ENCODE data around the gene MOB3B.

The MOB3B gene

DNA sequence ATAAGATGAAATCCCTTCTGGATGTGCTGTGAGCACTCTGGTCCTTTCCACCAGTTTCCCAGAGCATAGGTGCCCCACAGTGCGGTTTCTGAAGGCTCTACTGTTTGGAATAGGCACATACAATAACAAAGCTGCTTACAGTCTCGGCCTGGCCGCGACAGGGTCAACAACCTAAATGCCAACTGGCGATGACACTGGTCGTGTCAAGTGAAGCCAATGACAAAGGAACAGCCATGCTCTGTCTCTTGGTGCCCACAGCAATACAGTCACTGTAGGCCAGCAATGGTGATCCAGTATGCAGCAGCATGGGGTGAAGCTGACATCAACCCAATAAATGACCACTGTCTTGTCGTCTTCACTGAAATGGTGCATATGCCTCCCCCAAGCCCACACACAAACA is 184.8 kb downstream of the MOB3B start:
- DNase-seq (ENCODE audit: low read depth in 2 of 3, low spot score in 2 of 3), result no peak

DNA sequence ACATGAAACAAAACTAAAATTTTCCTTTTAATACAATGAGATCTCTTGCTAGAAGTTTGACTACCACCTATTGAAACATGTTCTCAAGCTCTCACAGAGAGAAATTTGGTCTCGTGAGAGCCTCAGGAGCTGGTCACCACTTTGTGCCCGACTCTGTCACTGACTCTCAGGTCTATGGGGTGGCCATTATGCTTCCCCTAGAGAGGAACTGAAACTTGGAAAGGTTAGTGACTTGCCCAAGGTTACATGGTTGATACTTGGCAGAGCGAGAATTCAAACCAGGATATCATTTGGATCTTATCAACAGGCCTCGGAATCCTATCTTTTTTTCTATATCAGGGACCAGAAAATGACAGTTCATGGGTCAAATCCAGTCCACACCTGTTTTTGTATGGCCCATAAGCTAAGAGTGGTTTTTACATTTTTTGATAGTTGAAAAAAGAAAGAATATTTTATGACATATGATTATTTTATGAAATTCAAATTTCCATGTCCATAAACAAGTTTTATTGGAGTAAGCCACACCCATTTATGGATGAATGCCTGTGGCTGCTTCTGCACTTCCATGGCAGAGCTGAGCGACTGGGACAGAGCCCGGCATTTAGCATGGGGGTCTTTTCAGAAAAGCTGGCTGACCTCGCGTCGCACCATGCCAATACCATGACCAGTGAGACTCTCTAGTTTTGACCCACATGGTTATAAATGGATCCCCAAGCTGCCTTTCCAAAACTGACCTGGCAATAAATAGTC is 187.9 kb downstream of the MOB3B start:
- no peak for DNase-seq (ENCODE audit: low read depth in 2 of 3, low spot score in 2 of 3)

DNA sequence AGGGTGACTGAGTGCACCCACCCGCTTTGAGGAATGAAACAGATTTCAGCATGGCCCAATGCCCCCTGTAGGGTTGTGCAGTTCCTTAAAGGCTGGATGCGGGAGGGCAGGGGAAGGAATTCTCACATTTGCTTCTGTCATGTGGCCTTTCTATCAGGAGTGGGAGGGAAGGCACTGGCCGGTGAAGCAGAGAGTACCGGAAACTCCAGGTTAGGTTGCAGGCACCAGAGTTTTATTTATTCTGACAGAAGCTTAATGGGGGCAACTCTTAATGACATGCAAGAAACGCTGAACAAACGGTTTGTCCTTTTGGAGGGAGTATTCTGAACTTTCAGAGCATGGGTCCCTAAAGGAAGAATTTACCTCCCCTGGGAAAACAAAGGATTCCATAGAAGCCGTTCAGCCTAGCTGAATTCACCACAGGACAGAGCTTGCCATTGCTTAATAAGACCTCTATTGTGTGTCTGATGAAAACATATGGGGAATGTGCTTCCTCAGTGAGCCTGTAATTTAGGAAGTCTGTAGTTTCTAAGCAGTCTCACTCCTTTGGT is 188.6 kb downstream of the MOB3B start:
- no peak for DNase-seq (ENCODE audit: low read depth in 2 of 3, low spot score in 2 of 3)

DNA sequence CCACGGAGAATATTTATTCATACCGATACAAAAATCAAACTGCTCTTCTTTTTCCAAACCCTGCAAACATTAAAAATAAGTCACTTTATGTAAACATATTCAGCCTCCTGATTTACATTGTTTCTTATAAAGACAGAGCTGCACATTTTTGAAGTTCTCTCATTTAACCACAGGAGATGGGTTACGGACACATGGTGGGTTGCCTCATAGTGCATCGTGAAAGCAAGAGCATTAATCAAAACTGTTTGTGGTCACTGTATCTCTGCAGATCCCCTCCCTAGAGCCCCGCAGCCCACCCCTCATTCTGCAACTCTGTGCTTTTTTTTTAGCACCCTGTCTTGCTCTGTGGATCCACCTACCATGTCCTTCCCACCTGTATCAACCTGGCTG is 189.3 kb downstream of the MOB3B start:
- DNase-seq (ENCODE audit: low read depth in 2 of 3, low spot score in 2 of 3), result no peak

DNA sequence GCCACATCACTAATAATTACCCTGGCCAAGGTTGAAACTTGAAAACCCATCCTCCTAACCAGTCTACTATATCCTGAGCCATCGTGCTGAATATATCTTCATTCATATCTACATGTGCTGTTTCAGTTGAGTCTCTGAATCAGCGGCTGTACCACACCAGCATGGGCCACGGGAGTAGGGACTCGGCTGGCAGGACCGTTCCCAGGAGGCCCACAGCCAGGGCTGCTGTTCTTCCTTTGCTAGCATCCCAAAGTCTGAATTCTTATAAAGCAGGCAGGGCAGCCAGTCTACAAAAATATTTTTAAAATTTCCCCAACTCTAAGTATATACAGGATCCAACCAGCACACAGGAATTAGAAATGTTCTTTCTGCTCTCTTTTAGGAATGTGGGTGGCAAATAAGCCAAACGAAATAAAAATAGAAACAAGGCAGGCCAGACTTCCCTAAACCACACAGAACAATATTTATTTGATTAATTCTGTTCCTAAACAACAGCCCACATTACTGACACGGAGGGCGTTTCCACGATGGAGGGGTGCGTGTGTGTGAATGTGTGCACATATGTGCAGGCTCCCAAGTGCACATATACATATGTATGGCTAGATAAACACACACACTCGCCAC is 189.8 kb downstream of the MOB3B start:
- DNase-seq (ENCODE audit: low read depth in 2 of 3, low spot score in 2 of 3), result no peak

DNA sequence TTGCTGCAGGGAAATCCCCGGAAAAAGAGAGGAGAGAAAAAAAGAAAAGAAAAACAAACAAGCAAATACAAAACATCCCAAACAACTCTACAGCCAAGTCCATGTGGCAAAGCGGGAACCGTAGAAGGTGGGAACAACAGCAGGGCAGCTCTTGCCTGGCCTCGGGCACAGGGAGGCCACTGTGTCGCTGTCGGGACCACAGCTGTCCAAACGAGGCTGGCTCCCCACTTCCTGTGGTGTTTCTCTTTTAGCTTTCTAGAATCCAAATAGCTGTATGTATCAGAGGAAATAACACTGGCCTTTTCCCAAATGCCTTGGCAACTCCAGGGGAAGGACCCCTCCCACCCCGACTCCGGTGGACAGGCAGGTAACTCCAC is 191.1 kb downstream of the MOB3B start:
- no peak for DNase-seq (ENCODE audit: low read depth in 2 of 3, low spot score in 2 of 3)

DNA sequence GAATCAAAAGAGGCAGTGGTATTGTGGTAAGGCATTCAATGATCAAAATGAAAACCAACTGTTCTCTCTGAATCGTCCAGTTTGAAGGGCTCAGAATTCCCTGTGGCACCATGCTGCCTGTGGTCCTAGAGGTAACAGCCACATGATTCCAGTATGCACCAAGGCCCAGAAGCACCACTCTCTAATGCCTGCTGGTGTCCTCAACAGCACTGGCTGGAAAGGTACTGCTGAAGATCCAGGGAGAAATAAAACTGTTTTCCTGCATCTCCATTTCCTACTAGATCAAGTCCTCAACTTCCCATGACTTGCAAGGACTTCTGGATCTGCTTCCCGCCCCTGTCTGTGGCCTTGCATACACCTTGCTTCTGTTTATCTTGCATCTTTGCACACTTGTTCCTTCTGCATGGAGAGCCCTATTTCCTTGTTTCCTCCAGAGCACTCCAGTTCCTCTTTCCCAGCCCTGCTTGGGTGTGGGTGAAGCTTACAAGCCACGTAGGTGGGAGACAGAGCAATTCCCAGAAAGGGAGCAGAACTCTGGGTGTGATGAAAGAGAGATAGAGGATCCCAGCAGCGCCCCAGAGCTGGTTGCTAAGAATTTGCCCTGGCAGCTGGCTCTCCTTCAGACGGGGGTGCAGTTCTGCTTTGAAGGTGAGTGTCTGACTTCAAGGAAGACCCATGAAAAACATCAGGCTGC is 191.6 kb downstream of the MOB3B start:
- DNase-seq (ENCODE audit: low read depth in 2 of 3, low spot score in 2 of 3), result no peak

DNA sequence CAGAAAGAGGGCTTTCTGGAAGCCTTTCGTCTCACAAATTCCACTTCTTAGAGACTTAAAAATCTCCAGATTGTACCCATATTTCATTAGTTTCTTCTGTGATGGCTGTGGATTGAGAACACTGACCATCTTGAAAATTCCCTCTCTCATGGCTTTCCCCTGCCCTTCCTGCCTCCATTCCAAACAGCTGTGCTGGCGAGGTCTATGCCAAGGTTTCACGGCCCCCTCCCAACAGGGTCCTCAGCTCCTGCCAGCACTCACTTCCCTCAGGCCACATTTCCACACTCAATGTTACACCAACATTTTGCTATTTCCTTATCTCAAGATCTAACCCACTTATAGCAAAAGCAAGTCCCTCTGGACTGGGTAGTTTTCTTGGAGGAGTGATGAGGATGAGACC is 192.4 kb downstream of the MOB3B start:
- no peak for DNase-seq (ENCODE audit: low read depth in 2 of 3, low spot score in 2 of 3)

DNA sequence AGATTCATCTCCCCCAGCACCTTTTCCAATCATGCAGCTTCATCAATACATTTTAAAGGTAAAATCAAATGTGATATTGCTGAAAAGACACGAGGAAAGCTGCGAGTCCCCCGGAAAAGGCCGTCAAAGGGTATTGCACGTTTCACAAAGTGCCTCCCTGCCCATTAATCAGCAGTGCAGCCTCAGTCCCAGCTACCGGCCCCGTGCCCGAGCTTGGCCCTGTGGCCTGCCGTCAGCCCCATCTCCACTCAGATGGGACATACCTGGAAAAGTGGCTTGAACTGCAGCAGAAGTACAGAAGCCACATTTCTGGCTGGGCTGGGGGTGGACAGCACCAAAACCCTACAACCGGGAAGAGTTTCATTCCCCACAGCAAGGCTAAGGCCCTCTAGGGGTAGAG is 192.8 kb downstream of the MOB3B start:
- DNase-seq (ENCODE audit: low read depth in 2 of 3, low spot score in 2 of 3), result no peak

DNA sequence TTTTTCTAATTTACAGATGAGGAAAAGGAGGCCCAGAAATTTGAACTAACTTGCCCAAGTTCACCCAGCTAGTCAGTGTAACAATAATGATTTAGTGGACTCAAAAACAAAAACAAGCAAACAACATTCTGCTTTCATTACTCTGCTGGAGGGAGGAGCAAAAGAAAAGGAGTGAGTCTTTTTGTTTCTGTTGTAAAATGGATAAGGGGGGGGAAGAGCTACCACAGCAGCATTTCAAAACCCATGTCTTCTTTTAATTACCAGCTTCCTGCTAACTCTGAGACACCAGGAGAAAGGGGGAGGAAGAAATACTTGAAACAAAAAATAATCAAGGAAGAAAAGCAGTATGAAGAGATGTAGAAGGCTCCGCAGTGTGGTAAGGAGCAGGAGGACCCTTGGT is 193.5 kb downstream of the MOB3B start:
- DNase-seq (ENCODE audit: low read depth in 2 of 3, low spot score in 2 of 3), result no peak

DNA sequence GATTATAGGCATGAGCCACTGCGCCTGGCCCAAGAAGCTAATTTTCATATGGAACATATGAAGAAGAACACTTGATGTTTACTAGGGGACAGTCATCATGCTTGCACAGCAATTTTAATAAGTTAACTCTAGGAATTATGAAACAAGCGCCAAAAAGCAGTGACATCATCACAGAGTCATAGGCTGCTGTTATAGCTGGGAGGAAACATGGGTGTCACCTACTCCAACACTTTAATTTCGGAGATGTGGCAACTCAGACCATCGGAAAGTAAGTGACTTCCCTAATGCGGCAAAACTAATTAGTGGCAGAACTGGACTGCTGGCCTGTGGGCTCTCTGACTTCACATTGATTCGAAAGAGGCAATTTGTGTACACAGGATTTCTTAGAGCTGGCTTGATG is 194.5 kb downstream of the MOB3B start:
- no peak for DNase-seq (ENCODE audit: low read depth in 2 of 3, low spot score in 2 of 3)

DNA sequence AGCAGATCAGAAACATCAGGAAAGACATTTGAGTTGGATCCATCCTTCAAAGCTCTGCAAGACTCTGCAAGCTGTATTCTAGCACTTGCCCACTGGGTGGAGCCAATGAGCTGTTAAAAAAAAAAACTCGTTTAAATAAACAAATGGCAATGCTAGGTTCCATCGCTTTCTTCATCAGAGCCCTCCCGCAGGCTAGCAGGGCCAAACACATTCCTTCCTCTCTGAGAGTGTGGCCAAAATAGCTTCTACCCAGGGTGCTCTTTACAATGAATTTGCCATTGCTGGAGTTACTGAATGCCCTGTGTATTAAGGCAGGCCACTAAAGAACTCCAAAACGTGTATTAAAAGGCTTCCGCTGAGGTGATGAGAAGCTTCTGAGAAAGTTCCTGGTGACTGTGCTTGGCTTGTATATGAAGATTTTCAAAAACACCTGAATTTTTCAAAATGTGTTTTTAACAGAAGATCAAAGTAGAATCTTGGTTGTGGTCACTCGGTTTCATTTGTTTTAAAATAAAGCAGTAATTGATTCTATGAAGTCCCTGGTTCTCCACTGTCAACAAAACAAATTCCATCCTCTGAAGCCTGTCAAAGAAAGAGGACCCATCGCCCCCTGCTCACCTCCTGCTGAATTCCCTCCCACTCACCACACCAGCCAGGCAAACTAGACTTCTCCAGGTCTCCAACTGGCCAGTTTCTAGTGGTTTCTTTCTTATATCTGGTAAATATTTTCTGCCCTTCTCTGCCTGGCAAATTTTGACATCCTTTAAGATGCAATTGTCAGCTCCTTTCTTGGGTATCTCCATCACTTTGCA is 196.2 kb downstream of the MOB3B start:
- DNase-seq (ENCODE audit: low read depth in 2 of 3, low spot score in 2 of 3), result peak in 1 of 3 experiments; percentile 3

DNA sequence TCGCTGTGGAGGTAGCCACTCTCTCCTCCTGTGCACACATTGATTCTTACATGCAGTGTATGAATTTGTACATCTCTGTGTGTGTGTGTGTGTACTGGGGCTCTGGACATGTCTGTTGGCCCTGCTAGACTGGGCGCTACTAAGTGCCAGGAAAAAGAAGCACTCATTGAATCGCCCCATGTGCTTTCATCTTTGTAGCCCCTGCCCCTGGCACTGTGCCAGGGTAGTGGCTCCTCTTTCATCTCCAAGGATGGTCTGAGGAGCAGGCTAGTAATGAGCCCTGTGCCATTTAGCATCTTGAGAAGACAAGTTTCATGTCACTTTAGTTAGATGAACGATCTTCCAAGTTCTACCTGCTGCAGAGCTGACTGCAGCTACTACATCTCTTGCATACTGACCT is 198.2 kb downstream of the MOB3B start:
- DNase-seq (ENCODE audit: low read depth in 2 of 3, low spot score in 2 of 3), result no peak

DNA sequence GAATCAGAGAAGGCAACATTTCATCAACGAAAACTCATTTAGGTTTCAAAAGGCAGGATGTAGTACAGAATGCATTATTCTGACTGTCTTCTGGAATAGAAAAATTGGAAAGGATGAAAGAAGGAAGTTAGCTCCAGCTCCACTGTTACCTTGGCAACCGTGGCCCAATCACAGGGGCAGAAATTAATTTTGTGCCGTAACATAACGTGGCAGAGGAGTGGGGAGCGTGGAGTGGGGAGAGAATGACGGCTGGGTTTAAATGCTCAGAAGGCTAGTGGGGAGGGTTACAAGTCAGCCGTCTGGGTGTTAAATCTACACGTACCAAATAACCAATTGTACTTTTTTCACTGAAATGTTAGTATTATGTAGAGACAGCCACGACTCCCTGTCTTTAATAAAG is 200.3 kb downstream of the MOB3B start:
- no peak for DNase-seq (ENCODE audit: low read depth in 2 of 3, low spot score in 2 of 3)

DNA sequence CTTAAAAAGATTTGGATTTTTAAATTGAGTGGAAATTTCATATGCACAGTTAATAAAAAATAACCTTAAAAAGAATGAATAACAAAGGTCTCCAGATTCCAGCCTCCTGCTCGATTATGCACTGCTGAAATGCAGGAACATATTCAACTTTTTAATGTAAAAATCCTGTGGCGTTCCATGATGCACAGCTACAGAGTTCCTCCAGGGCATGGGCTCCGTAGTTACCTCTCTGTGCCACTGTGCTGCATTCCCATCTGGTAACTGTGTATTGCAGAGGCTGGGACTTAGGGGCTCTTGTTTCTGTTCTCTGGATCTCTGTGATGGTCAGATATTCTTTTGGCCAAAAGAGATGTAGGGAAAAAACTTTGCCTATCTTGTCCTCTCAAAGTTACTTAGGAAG is 201.1 kb downstream of the MOB3B start:
- no peak for DNase-seq (ENCODE audit: low read depth in 2 of 3, low spot score in 2 of 3)

DNA sequence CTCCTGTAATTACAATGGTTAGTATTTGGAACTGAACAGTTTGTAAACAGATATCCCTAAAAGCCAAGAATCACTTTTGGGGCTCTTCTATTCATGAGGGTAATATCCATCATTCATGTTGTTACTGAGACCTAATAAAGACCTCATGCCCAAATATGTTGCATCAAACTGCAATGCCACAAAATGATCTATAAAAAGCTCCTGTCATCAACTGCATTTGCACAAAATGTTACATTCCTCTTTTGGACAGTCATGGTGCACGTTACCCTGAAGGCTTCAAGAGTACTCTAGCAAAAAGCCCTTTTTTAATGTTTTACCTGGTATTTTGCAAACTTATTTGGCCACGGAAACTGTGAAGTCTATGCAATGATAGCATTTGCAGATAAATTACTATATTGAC is 218.4 kb downstream of the MOB3B start:
- DNase-seq (ENCODE audit: low read depth in 2 of 3, low spot score in 2 of 3), result no peak

DNA sequence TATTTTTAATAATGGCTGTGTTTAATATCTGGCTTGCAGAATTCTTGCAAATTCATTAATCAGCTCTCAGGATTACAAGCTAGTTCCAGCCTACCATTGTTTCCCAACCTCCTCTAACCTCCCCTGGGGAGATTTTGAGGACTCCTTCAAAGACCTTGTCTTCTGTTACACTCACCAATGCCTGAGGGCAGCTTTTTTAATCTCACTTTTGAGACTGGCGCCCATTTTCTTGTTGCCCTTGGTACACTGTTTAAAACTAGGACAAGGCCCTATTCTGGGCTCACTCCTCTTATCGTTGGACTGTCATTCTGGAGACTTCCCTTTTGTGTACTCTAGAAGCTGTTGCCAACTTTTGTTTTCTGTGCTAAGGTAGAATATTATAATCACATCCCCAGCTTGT is 219.0 kb downstream of the MOB3B start:
- no peak for DNase-seq (ENCODE audit: low read depth in 2 of 3, low spot score in 2 of 3)

DNA sequence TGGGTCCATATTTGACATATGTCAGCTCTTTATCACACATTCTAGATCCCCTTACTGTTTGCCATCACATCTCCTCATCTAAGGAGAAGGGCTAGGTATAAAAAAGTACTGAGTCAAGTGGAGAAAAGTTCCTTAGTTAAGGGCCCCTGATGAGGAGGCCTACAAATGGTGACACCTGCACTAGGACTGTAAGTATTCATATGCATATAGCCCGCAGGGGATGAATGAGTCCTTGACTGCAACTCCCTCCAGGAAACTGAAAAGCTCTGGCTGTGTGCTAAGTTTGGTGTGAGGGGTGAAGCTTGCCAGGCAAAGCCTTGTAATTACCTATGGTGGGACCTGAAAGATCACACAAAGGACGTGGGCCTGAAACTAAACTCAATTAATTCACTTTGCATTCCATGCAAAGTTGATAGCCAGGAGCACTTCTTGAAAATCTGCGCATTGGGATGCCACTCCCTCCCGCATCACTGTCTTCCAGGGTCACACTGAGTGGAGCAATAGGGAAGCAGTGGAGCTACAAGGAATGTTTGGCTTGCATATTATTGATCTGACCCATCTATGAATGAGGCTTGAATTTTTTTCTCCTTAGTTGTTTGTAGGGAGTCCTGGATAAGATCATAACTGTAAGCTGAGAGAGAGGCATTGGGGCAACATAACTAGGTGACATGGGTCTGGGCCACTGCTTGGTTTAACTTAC is 220.8 kb downstream of the MOB3B start:
- no peak for DNase-seq (ENCODE audit: low read depth in 2 of 3, low spot score in 2 of 3)

DNA sequence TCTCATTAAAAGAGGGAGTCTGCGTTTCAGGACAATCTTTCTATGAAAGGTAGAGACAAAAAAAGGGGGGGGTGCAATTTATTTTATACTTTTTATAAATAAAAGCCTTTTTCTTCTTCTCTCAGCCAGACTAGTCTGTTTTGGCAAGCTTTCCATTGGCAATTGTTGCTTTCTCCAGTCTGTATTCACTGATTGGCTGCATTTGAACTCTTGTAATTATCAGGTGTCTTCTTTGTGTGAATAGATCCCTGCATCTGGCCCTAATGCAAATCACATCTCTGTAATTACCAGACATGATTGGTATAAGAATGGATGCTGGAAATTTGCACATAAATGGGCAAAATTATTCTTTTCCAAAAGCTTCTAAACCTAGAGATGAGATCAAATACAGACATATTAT is 225.1 kb downstream of the MOB3B start:
- no peak for DNase-seq (ENCODE audit: low read depth in 2 of 3, low spot score in 2 of 3)

DNA sequence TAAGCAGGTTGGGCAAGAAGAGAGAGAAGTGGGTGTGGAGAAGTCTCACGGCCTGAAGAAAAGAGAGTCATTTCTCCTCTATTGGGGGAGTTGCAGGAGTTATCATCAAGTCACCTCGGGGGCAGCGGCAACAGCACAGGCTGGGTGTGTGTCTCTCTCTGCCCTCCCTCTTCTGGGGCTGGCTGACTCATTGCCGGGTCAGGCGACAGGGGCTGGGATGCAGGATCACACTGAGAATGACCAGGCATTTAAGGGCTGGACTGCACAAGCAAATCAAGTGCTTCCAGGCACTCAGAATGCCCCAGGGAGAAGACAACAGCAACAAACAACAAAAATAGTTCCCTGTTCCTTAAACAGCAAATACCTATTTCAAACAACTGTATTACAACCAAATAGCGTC is 226.4 kb downstream of the MOB3B start:
- no peak for DNase-seq (ENCODE audit: low read depth in 2 of 3, low spot score in 2 of 3)

DNA sequence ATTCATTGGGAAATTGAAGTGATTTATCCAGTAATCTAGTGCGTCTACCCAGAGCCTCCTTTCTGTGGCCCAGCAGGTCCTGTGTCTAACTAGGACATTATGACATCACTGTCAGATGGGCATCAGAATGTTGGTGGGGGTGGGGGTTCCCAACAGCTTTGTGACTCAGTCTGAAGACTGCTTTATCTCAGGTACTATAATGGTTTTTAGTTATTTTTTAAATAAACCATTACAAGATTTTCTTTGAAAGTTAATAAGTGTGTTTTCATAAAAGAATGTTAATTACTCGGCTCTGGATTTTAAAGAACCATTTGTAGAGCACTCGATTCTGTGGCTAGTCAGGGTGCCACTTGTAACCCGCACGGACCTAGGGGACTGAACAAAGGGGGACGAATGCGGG is 232.6 kb downstream of the MOB3B start, which contains the start of gene EQTN:
EQTN (minus strand) TSS at position 101 of the 400 bp plus-strand sequence; CDS start at position 6, 95 bp downstream.
- DNase-seq (ENCODE audit: low read depth in 2 of 3, low spot score in 2 of 3), result no peak
